Memory B cell (primary cell): ENCODE data around the gene SLC66A2.
"Not testable (repeated sequence)": the region's sequence is repeated elsewhere in the genome, so short reads cannot be mapped to it uniquely, and the experiment has no call there.

Experiments used
- ATAC-seq: fragments of 150-1000 bp; cut with Tn5 transposase; 2 replicates; pipeline ENCODE4 v1.10.0; 2021; ENCODE audit warnings: low read depth, mild to moderate bottlenecking, moderate library complexity
- DNase-seq, 2 donors: peaks; one replicate each; pipeline ENCODE4 v3.0.0; 2022; ENCODE audit warnings: low spot score in 2 of 2
- H3K27ac Mint-ChIP-seq: one replicate; pipeline ENCODE4 v1.8.0; 2022; ENCODE audit warnings: mild to moderate bottlenecking, moderate library complexity, mixed read lengths
- H3K27me3 Mint-ChIP-seq: one replicate; pipeline ENCODE4 v1.8.0; 2022; ENCODE audit warnings: mixed read lengths
- H3K36me3 Mint-ChIP-seq: one replicate; pipeline ENCODE4 v1.8.0; 2022; ENCODE audit warnings: mild to moderate bottlenecking, mixed read lengths
- H3K4me1 Mint-ChIP-seq: one replicate; pipeline ENCODE4 v1.8.0; 2022; ENCODE audit warnings: mixed read lengths
- H3K4me3 Mint-ChIP-seq: one replicate; pipeline ENCODE4 v1.8.0; 2022; ENCODE audit warnings: mild to moderate bottlenecking, moderate library complexity, mixed read lengths
- H3K9me3 Mint-ChIP-seq: one replicate; pipeline ENCODE4 v1.8.0; 2022; ENCODE audit warnings: mixed read lengths

The SLC66A2 gene

GRCh38 chr18:79962835-79963657 lies 11.6 kb upstream of the SLC66A2 start:
- DNase-seq (peak; percentile 51 to 64), ATAC-seq (peak; percentile 82)
- H3K36me3 Mint-ChIP-seq, result no peaks in the 10 kb centered on the region
- H3K27ac Mint-ChIP-seq, result peak overlapping the region; percentile 82
- H3K4me1 Mint-ChIP-seq, result peaks cover 26% of the 10 kb centered on the region
- H3K27me3 Mint-ChIP-seq, result peaks cover 2% of the 10 kb centered on the region
- H3K4me3 Mint-ChIP-seq, result peak overlapping the region; percentile 57
- no peaks in the 10 kb centered on the region for H3K9me3 Mint-ChIP-seq

DNA sequence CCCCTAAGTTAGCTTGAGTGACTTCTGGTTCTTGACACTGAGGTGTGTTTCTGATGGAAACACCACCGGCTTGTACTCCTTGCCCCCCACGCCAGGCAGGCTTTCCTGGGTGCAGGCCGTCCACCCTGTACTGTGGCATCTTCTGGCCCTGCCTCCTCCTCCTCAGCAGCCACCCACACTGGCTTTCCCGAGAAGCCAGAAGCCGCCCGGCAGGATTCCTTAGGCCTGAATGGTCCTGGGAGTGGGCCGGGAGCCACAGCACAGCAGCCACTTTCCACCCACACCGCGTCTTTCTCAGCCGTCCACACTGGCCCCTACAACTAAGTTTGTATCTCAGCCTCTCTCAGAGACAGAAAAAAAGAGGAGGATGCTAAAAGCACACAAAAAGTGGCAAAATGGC lies 10.9 kb upstream of the SLC66A2 start:
- Mint-ChIP-seq H3K4me3 (no peak overlapping the region), H3K36me3 (no peaks in the 10 kb centered on the region), H3K9me3 (no peaks in the 10 kb centered on the region), H3K27me3 (peaks cover 2% of the 10 kb centered on the region), H3K4me1 (peaks cover 26% of the 10 kb centered on the region), H3K27ac (peak overlapping the region; percentile 82)
- no peak for ATAC-seq
- no peak for DNase-seq

DNA sequence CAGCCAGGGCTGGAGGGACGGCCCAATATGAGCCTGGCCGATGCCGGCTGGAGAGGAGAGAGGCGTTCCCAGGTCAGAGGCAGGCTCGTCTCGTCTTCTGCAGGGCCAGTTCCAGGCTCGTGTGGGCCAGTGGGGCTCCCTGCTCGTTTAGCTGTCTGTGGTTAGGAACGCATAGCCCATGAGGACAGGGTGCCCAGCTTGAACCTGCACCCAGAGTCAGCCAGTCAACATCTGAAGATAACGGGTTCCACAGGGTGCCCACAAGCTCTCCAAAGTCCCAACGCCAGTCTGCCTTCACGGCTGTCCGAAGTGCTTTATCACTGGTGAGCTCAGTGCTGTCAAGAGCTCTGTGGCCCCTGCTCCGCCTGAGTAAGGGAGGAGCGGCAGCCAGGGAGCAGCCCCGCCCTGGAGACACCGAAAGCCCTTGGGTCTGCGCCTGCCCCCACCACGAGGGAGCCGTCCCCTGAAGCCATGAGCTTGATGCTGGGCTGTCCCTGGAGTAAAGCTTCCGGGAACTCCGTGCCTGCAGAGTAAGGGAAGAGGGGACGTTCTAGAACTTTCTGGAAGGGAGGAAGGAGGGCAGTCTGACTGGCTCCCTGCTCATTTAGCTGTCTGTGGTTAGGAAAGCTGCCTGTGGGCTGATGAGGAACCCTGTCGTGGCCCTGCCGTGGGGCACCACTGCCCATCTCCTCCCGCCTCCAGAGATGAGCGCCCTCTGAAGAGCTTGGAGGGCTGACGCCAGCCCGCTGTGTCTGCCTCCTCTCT lies 10.3 kb upstream of the SLC66A2 start:
- H3K9me3 Mint-ChIP-seq, result no peaks in the 10 kb centered on the region
- no peak overlapping the region for H3K4me3 Mint-ChIP-seq
- ATAC-seq (no peak), DNase-seq (no peak)
- H3K36me3 Mint-ChIP-seq, result no peaks in the 10 kb centered on the region
- peaks cover 26% of the 10 kb centered on the region for H3K4me1 Mint-ChIP-seq
- H3K27me3 Mint-ChIP-seq, result peaks cover 2% of the 10 kb centered on the region
- no peak overlapping the region for H3K27ac Mint-ChIP-seq

GRCh38 chr18:79960921-79961526 lies 9.6 kb upstream of the SLC66A2 start:
- Mint-ChIP-seq H3K4me1 (peaks cover 26% of the 10 kb centered on the region), H3K9me3 (no peaks in the 10 kb centered on the region), H3K27me3 (peaks cover 2% of the 10 kb centered on the region), H3K4me3 (no peak overlapping the region), H3K27ac (no peak overlapping the region), H3K36me3 (no peaks in the 10 kb centered on the region)
- DNase-seq (no peak), ATAC-seq (no peak)

GRCh38 chr18:79960161-79960801 lies 8.8 kb upstream of the SLC66A2 start:
- not testable (repeated sequence) for H3K36me3 Mint-ChIP-seq, H3K27ac Mint-ChIP-seq, H3K9me3 Mint-ChIP-seq, H3K27me3 Mint-ChIP-seq, ATAC-seq, DNase-seq
- peaks cover 23% of the 10 kb centered on the region for H3K4me1 Mint-ChIP-seq
- H3K4me3 Mint-ChIP-seq, result peak overlapping the region; percentile 67

- H3K36me3 Mint-ChIP-seq, result no peaks in the 10 kb centered on the region
- no peaks in the 10 kb centered on the region for H3K9me3 Mint-ChIP-seq
- ATAC-seq (no peak), DNase-seq (no peak)
- H3K27me3 Mint-ChIP-seq, result peaks cover 2% of the 10 kb centered on the region
- peaks cover 20% of the 10 kb centered on the region for H3K4me1 Mint-ChIP-seq
- H3K4me3 Mint-ChIP-seq, result no peak overlapping the region
- H3K27ac Mint-ChIP-seq, result no peak overlapping the region
These were observed 7.5 kb upstream of the SLC66A2 start for GRCh38 chr18:79958981-79959380.

DNA sequence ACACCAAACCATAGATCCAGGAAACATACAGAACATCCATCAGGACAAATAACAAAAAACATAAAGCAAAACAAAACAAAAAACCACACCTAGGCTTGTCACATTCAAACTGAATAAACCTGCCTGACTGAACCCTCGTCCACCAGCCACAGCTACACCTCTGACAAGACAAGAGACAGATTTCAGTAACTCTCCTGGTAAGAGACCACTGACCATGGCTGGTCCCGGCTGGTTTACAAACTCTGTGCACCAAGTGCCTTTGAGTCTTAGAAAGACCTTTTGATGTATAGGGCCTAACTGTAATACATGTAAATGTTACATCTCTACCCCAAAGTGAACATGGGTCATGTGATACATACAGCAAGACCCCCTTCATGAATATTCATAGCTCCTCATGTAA lies 4.8 kb upstream of the SLC66A2 start:
- Mint-ChIP-seq H3K27ac (no peak overlapping the region), H3K27me3 (no peaks in the 10 kb centered on the region), H3K4me3 (no peak overlapping the region), H3K4me1 (peaks cover 8% of the 10 kb centered on the region), H3K9me3 (no peaks in the 10 kb centered on the region), H3K36me3 (no peaks in the 10 kb centered on the region)
- DNase-seq (no peak), ATAC-seq (no peak)

DNA sequence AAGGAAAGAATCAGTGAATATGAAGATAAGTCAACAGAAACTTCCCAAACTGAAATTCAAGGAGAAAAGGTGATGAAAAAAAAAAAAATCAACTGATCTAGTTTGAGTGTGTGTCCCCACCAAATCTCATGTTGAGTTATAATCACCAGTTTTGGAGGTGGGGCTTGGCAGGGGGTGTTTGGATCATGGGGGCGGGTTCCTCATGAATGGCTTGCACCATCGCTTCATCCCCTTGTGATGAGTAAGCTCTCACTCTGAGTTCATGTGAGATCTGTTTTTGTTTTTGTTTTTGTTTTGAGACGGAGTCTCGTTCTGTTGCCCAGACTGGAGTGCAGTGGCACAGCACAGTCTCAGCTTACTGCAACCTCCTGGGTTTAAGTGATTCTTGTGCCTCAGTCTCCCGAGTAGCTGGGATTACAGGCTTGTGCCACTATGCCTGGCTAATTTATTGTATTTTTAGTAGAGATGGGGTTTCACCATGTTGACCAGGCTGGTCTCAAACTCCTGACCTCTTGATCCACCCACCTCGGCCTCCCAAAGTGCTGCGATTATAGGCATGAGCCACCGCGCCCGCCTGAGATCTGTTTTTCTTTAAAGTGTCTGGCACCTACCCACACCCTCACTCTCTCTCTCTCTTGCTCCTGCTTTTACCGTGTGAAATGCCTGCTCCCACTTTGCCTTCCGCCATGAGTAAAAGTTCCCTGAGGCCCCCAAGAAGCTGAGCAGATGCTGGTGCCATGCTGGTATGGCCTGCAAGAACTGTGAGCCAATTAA lies 4.0 kb upstream of the SLC66A2 start:
- Mint-ChIP-seq H3K27ac (no peak overlapping the region), H3K27me3 (no peaks in the 10 kb centered on the region), H3K36me3 (no peaks in the 10 kb centered on the region), H3K9me3 (no peaks in the 10 kb centered on the region), H3K4me1 (peaks cover 5% of the 10 kb centered on the region), H3K4me3 (no peak overlapping the region)
- ATAC-seq, result no peak
- DNase-seq, result no peak

GRCh38 chr18:79954791-79955190 lies 3.3 kb upstream of the SLC66A2 start:
- H3K9me3 Mint-ChIP-seq, result no peaks in the 10 kb centered on the region
- peaks cover 7% of the 10 kb centered on the region for H3K4me1 Mint-ChIP-seq
- no peak overlapping the region for H3K4me3 Mint-ChIP-seq
- peaks cover under 1% of the 10 kb centered on the region for H3K36me3 Mint-ChIP-seq
- DNase-seq (no peak), ATAC-seq (no peak)
- no peak overlapping the region for H3K27ac Mint-ChIP-seq
- no peaks in the 10 kb centered on the region for H3K27me3 Mint-ChIP-seq

GRCh38 chr18:79953971-79954651 lies 2.7 kb upstream of the SLC66A2 start:
- no peak for DNase-seq
- Mint-ChIP-seq H3K27ac (no peak overlapping the region), H3K4me3 (no peak overlapping the region), H3K9me3 (no peaks in the 10 kb centered on the region), H3K36me3 (peaks cover 3% of the 10 kb centered on the region), H3K4me1 (peaks cover 11% of the 10 kb centered on the region), H3K27me3 (no peaks in the 10 kb centered on the region)
- no peak for ATAC-seq

DNA sequence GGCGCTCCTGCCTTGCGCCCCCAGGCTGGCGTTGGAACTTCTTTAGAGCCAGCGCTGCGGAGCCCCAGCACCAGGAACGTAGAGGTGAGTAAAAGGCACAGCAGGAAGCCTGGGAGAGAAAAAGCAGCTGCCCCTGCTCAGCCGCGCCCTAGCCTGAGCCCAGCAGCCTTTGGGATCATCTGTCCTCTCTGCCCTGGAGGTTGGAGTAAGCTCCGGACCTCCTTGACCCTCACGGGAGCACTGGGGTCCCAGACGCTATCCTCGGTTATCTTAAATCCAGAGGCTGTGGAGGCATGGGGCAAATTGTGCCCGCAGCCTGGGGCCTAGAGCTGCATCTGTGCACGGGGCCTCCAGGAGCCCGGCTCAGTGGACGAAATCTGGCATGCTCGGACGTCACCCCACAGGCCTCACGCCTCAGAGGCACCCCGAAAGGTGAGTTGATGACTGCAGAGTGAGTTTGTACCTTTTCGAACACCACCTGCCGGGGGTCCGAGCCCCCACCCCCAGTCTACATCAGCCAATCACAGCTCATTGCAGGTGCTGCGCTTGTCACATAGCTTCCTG lies 1.6 kb upstream of the SLC66A2 start:
- Mint-ChIP-seq H3K27me3 (no peaks in the 10 kb centered on the region), H3K36me3 (peaks cover 5% of the 10 kb centered on the region), H3K4me1 (peaks cover 15% of the 10 kb centered on the region), H3K27ac (no peak overlapping the region), H3K4me3 (peak overlapping the region; percentile 51), H3K9me3 (no peaks in the 10 kb centered on the region)
- DNase-seq (no peak), ATAC-seq (no peak)

- peak overlapping the region; percentile 56 for H3K4me3 Mint-ChIP-seq
- DNase-seq, result no peak
These were observed 1.1 kb upstream of the SLC66A2 start for GRCh38 chr18:79952456-79952995.

More at GRCh38 chr18:79952456-79952995, 1.1 kb upstream of the SLC66A2 start:
- no peak overlapping the region for H3K27ac Mint-ChIP-seq
- no peak for ATAC-seq
- H3K4me1 Mint-ChIP-seq, result peaks cover 15% of the 10 kb centered on the region
- H3K27me3 Mint-ChIP-seq, result no peaks in the 10 kb centered on the region
- peaks cover 5% of the 10 kb centered on the region for H3K36me3 Mint-ChIP-seq
- H3K9me3 Mint-ChIP-seq, result no peaks in the 10 kb centered on the region
